NCI-H1694 treated with DMSO at 0.1 percent for 48 hours (cell line): ENCODE data around the gene EYA2.
A peak's percentile ranks its signal among the peaks of the same experiment; 100 is the strongest.

ENCODE experiments used
- DNase-seq: peaks from one replicate; lab custom pipeline; 2025; lab: John Stamatoyannopoulos, UW

Gene EYA2

DNA sequence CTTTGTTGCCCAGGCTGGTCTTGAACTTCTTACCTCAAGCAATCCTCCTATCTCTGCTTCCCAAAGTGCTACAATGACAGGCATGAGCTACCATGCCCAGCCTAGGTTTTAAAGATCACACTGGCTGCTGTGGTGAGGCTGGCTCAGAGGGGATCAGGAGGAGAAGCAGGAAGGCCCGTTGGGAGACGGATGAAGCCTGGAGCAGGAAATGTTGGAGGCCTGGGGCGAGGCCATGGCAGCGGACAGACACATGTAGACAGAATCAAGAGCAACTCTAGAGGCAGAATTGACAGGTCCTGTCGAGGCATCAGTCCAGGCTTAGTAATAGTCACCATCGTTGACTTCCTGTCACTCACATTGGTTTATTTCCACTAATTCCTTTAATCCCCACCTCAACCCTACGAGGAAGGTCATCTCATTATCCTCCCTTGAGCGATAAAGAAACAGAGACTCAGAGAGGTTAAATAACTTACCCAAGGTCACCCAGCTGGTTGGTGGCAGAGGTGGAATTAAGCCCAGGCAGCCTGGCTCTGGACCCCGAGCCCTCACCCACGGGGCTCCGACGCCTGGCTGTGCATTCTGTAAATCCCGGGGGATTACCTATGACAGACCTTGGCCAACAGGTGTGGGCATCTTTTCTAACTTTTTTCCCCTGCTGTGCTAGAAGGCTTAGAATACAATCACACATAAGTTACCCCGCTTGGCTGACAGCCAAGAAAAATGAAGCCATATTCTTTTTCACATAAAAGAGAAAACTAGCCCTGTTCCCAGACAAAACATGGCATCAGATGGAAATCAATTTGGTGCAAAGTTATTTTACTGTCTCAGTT lies 113.4 kb downstream of the EYA2 start:
- DNase-seq = no peak

DNA sequence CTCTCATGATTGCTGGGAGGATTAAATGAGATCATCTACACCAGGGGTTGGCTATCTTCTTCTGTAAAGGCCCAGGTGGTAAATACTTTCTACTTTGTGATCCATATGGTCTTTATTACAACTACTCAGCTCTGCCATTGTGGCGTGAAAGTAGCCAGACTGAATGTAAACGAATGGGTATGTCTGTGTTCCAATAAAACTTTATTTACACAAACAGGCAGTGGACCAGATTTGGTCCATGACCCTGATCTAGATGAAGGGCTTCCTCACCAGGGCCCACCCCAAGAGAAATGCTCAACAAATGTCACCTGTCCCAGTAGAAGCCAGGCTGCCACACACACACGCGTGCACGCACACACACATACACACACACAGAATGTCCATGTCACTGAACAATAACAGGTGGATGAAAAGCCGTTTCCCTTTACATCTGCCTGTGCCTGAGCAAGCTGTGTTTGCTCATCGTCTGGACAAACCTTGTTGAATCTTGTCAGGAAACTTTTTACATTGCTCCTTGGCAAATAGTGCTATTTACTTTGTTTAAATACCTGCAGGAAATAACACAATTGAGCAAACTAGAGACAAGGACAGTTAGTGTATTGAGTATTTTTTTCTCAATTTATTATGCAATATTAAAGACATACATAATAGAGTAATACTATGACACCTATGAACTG lies 114.3 kb downstream of the EYA2 start:
- no peak for DNase-seq

- DNase-seq = no peak
Measured at GRCh38 chr20:47009784-47010183, 115.1 kb downstream of the EYA2 start.

DNA sequence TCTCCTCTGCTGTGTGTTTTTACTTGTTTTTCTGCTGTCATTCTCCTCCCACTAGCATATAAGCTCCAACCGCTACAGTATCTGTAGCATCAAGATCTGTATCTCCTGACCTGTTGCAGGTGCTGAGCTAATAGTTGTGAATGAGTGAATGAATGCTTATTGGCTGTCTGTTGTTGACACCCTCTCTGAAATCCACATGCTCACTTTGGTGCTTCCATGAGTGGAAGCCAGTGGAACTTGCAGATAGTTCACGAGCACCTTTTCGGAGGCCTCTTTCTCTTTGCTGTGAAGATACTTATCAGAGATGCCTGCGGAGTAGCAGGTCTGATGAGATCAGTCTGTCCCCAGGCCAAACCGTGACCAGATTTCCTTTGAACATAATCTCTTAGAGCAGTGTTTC lies 117.3 kb downstream of the EYA2 start:
- DNase-seq = no peak

GRCh38 chr20:47013606-47014005 lies 119.0 kb downstream of the EYA2 start:
- no peak for DNase-seq

- no peak for DNase-seq
Measured at GRCh38 chr20:47016068-47016664, 121.5 kb downstream of the EYA2 start.

- DNase-seq = no peak
Measured at GRCh38 chr20:47018381-47018780, 123.7 kb downstream of the EYA2 start.

DNA sequence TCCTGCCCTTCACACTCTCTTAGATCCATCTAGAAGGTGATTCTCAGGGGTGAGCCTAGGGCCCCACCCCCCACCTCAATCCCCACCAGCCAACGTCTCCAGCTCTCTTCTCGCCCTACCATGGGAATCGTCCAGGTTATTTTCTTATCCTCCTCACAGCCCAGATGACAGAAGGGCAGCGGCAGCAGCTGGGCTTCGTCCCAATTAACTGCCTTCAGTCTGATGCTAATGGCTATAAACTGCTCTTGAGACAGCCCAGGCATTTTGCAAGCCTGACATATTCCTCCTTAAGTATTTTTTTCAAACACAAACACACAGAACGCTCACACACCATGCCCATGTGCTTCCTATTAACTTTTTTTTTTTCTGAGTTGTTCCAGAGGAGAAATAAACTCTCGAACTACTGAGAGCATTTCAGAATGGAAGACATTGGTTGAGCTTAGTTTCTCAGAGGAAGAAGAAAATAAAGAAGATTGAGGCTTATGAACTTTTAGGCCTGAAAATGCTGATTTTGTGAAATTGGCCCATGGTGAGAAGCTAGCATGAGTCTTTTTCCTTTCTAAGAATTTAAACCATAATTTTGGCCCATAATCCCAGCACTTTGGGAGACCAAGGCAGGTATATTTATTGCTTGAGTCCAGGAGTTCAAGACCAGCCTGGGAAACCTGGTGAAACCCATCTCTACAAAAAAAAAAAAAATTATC lies 124.6 kb downstream of the EYA2 start:
- DNase-seq = no peak

GRCh38 chr20:47020231-47020630 lies 125.6 kb downstream of the EYA2 start:
- no peak for DNase-seq

DNA sequence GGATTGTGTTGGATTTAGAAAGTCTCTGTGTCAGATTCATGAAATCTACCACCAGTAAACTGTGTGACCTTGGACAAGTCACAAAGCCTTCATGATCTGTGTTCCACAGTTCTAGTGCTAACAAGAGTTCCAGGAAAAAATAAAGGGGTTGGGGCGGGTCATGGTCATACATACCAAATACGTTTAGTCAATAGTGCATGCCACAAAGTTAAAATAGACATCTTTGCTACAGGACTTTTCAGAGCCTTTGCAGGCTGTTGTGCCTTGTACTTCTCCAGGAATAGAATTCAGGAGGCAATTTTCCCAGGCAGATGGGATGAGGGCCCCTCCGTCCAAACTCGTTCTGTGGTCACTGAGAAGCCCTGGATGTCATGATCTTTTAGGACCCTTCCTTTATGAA lies 127.2 kb downstream of the EYA2 start:
- DNase-seq = no peak

DNA sequence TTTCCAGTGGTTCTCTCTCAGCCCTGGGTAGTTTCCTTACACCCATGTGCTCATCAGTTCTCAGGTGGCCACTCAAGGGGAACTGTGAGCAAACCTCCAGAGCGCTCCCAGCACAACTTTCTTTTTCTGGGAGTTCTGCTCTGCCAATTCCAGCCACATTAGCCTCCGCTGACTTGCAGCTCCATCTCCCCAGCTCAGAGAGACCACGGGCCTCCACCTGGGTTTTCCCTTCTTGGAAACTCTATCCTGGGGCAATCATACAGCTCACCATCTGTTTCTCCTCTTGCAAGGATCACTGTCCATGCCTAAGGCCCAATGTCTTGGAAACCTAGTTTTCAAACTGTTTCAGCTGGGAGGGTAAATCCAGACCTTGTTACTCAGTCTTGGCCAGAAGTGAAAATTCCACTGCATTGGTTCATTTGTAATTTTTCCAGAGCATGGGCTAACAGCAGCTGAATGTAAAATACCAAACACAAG lies 129.9 kb downstream of the EYA2 start:
- no peak for DNase-seq

- DNase-seq = no peak
Measured at GRCh38 chr20:47027042-47027441, 132.4 kb downstream of the EYA2 start.

DNA sequence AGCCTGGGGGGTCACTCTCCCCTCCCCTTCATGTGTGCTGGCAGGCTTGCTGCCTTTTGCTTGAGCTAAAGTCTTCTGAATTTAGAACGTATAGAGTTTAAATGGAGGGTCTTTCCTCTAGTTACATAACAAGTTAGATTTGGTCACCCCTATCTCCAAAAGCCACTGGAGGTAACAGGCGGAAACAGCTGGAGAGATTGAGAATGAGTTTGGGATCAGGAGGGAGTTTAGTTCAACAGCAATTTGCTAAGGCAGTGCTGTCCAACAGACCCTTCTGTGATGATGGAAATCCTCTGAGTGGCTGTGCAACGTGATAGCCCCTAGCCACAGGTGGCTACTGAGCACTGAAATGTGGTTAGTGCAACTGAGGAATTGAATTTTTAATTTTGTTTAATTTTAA lies 132.8 kb downstream of the EYA2 start:
- DNase-seq = no peak

GRCh38 chr20:47028487-47028886 lies 133.8 kb downstream of the EYA2 start:
- no peak for DNase-seq

DNA sequence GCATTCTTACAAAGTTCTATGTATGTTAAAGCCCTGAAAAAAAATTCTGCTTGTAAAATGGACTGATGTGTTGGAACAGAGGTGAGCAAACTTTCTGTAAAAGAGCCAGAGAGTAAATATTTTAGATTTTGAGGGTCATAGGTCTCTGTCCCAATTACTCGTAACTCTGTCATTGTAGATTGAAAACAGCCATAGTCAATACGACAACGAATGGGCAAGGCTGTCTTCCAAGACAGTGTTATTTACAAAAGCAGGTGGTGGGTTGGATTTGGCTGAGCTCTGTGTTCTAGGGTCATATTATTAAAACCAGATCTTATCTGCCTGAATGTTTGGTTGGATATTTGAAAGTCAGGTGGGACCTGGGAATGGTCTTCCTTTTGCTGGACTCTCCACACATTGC lies 135.2 kb downstream of the EYA2 start:
- no peak for DNase-seq

- DNase-seq = no peak
Measured at GRCh38 chr20:47030271-47030810, 135.7 kb downstream of the EYA2 start.

DNA sequence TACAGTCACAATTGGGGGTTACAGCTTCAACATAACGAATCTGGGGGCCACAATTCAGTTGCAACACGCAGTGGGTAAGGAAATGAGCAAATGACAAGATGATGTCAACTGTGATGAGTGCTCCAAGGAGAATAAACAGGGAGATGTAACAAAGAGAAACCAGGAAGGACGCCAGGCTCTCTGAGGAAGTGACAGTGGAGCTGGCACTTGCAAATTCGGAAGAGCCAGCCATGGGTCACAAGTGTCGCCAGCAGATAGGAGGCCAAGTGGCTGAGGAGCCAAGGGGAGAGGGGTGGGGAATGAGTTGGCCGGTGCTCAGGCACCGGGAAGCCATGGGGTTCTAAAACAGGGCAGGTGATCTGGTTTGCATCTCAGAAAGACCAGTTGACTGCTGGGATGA lies 136.4 kb downstream of the EYA2 start:
- DNase-seq = no peak

GRCh38 chr20:47031821-47032220 lies 137.2 kb downstream of the EYA2 start:
- DNase-seq = peak; percentile 2

DNA sequence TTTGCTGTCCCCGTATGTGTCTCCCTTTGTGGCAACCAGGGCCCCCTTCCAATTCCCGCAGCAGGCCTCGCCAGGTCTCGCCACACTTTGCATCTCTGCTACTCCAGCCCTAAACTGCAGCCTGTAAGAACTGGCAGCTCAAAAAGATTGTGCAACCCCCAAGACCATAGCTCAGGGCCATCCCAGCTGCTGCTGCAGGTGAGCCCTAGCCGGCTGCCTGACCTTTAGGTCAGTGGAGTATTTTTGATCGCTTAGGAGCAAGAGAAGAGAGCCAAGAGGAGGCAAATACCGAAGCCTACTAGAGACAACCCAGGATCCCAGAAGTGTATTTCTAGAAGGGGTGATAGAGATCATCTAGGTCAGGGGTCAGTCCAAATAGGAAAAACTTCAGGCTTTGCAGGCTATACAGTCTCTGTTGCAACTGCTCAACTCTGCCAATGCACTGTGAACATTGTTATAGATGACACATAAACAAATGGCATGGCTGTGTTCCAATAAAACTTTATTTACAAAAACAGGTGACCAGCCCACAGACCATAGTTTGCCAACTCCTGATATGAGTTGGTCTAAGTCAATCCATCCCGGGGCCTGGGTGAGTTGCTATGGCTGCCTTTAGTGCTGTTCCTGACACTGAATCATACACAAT lies 138.4 kb downstream of the EYA2 start:
- no peak for DNase-seq

DNA sequence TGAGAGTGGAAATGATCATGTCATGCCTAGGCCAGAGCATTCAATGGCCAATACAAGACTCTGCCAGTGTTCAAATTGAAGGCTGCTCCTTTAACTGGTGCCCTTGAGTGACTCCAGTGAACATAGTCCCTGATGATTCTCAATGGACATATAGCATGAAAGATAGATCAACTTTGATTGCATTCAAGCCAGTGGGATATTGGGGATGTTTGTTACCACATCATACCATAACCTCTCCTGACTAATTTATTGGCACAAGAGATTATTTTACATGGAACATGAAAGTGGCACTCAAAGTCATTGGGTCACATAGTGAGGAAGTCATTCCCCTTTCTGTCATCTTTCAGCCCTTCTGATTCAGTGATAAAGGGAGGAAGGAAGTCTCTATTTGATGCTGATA lies 139.0 kb downstream of the EYA2 start:
- no peak for DNase-seq

GRCh38 chr20:47035026-47035590 lies 140.5 kb downstream of the EYA2 start:
- no peak for DNase-seq
